ENCODE measurements around the gene GPNMB.
"Not testable (repeated sequence)": the region's sequence is repeated elsewhere in the genome, so short reads cannot be mapped to it uniquely, and the experiment has no call there.

The GPNMB gene

GRCh38 chr7:23306936-23307521 is 60.5 kb downstream of the GPNMB start:
- DNase-seq (ENCODE audit: low read depth): no peak

GRCh38 chr7:23308754-23309153 is 62.2 kb downstream of the GPNMB start:
- no peak for DNase-seq (ENCODE audit: low read depth)

GRCh38 chr7:23312141-23312540 is 65.6 kb downstream of the GPNMB start:
- DNase-seq (ENCODE audit: low read depth): not testable (repeated sequence)

- no peak for DNase-seq (ENCODE audit: low read depth)
These were observed 68.8 kb downstream of the GPNMB start for GRCh38 chr7:23315366-23315765.
